Fibroblast of lung (primary cell): ENCODE data around the gene NR1D2.

Experiments used
- EZH2 ChIP-seq: IDR thresholded peaks from 2 replicates; pipeline ENCODE4 v1.5.1; 2012; ENCODE audit warnings: low read length, control low read depth, mild to moderate bottlenecking; ENCODE audit errors: missing control alignments
- TF ChIP-seq, protein P1 (sequence below), 2 donors: IDR thresholded peaks in 1 of 2; conservative IDR thresholded peaks in 1 of 2; 1 replicate in 1 of 2; 2 replicates in 1 of 2; pipeline ENCODE4 v1.5.1; 2011 to 2012; ENCODE audit warnings: low read length in 2 of 2, control low read depth in 1 of 2, inconsistent platforms in 1 of 2, low read depth in 1 of 2, mild to moderate bottlenecking in 1 of 2

DNA sequence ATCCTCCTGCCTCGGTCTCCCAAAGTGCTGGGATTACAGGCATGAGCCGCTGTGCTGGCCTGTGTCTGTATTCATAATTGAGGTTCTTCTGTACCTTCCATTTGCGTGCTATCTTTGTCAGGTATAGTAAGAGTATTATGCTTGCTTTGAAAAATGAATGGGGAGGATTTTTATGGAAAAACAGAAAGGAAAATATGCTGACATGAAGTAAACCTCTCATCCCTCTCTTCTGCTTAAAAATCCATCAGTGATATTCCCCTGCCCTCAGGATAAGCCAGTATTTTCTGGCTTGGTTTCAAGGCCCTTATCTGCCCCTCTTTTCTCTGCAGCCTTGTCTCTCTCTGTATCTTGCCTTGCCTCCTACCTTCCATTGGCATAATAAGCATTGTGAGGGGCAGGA, 80.7 kb downstream of the NR1D2 start:
- no peak for TF ChIP-seq EZH2
- TF ChIP-seq, protein P1, sequence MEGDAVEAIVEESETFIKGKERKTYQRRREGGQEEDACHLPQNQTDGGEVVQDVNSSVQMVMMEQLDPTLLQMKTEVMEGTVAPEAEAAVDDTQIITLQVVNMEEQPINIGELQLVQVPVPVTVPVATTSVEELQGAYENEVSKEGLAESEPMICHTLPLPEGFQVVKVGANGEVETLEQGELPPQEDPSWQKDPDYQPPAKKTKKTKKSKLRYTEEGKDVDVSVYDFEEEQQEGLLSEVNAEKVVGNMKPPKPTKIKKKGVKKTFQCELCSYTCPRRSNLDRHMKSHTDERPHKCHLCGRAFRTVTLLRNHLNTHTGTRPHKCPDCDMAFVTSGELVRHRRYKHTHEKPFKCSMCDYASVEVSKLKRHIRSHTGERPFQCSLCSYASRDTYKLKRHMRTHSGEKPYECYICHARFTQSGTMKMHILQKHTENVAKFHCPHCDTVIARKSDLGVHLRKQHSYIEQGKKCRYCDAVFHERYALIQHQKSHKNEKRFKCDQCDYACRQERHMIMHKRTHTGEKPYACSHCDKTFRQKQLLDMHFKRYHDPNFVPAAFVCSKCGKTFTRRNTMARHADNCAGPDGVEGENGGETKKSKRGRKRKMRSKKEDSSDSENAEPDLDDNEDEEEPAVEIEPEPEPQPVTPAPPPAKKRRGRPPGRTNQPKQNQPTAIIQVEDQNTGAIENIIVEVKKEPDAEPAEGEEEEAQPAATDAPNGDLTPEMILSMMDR (conservative IDR thresholded peaks at IDR 0.05 in 1 of 2, IDR thresholded peaks at IDR 0.05 in 1 of 2; ENCODE audit: low read depth in 1 of 2, low read length in 2 of 2): no peak
